ENCODE results near the gene UBP1. TPM values are rescaled to one million over a fixed set of nuclear protein-coding genes. Genes with fewer than 3 reads are reported as not detected.

Gene UBP1
- total RNA-seq, 1 donor from 2014 or later = 74.1 TPM

DNA sequence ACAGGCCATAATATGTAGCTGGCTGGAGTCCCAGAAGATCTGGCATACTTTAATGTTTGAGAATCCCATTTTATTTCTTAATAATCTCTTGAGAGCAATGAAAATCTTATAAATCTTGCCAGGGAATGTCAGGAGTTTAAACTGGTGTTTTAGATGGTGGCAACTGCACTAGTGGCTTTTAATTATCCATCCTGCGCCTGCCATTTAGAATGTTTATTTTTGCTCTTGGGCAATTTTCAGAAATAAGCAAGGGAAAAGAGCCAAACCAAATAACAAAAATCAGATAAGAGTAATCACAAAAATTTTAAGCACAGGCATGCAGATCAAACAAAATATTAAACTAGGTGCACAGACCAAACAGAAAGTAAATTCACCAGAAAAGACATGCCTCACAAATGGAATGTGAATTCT is 41.9 kb upstream of the UBP1 start:
- no peak overlapping the region for H2AFZ ChIP-seq (replicated peaks)
- Mint-ChIP-seq H3K9me3 (peaks cover 21% of the 10 kb centered on the region), H3K4me1 (no peaks in the 10 kb centered on the region), H3K27ac (no peak overlapping the region), H3K27me3 (ENCODE audit: insufficient read depth, low read depth) (no peaks in the 10 kb centered on the region), H3K4me3 (no peak overlapping the region), H3K36me3 (no peaks in the 10 kb centered on the region)
- H3K4me1 ChIP-seq = no peaks in the 10 kb centered on the region
- DNase-seq (ENCODE audit: low spot score) = no peak
- no peaks in the 10 kb centered on the region for H3K27me3 ChIP-seq
- H3K79me2 ChIP-seq (ENCODE audit: low read depth) = no peaks in the 10 kb centered on the region
- no peaks in the 10 kb centered on the region for H4K20me1 ChIP-seq (ENCODE audit: low read depth)
- H3K4me3 ChIP-seq = no peak overlapping the region
- TF ChIP-seq EZH2phosphoT487 (IDR thresholded peaks at IDR 0.05) (no peak), EZH2 (IDR thresholded peaks at IDR 0.05) (no peak)
- TF ChIP-seq, protein P1, sequence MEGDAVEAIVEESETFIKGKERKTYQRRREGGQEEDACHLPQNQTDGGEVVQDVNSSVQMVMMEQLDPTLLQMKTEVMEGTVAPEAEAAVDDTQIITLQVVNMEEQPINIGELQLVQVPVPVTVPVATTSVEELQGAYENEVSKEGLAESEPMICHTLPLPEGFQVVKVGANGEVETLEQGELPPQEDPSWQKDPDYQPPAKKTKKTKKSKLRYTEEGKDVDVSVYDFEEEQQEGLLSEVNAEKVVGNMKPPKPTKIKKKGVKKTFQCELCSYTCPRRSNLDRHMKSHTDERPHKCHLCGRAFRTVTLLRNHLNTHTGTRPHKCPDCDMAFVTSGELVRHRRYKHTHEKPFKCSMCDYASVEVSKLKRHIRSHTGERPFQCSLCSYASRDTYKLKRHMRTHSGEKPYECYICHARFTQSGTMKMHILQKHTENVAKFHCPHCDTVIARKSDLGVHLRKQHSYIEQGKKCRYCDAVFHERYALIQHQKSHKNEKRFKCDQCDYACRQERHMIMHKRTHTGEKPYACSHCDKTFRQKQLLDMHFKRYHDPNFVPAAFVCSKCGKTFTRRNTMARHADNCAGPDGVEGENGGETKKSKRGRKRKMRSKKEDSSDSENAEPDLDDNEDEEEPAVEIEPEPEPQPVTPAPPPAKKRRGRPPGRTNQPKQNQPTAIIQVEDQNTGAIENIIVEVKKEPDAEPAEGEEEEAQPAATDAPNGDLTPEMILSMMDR (IDR thresholded peaks at IDR 0.05) = no peak
- H3K9me3 ChIP-seq (ENCODE audit: low read depth) = peaks cover 15% of the 10 kb centered on the region
- H3K9ac ChIP-seq = no peak overlapping the region
- no peaks in the 10 kb centered on the region for H3F3A ChIP-seq (ENCODE audit: low read depth)
- H3K27ac ChIP-seq = no peak overlapping the region
- no peak overlapping the region for H3K4me2 ChIP-seq
- peaks cover 6% of the 10 kb centered on the region for H3K36me3 ChIP-seq

DNA sequence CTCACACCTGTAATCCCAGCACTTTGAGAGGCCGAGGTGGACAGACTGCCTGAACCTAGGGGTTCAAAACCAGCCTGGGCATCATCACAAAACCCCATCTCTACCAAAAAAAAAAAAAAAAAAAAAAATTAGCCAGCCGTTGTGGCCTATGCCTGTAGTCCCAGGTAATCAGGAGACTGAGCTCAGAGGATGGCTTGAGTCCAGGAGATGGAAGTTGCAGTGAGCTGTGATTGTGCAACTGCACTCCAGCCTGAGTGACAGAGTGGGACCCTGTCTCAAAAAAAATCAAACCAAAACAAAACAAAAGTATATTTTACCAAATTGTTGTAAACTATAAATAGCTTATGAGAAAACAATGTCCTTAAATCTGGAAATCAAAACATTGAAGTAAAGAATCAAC is 34.7 kb upstream of the UBP1 start:
- Mint-ChIP-seq H3K27ac (no peak overlapping the region), H3K9me3 (peaks cover 5% of the 10 kb centered on the region), H3K27me3 (ENCODE audit: insufficient read depth, low read depth) (no peaks in the 10 kb centered on the region), H3K4me3 (no peak overlapping the region), H3K36me3 (no peaks in the 10 kb centered on the region), H3K4me1 (no peaks in the 10 kb centered on the region)
- Histone ChIP-seq H3K9me3 (ENCODE audit: low read depth) (no peaks in the 10 kb centered on the region), H3K9ac (no peak overlapping the region), H3K4me1 (no peaks in the 10 kb centered on the region), H3K4me2 (no peak overlapping the region), H3K4me3 (no peak overlapping the region), H4K20me1 (ENCODE audit: low read depth) (no peaks in the 10 kb centered on the region), H3K79me2 (ENCODE audit: low read depth) (no peaks in the 10 kb centered on the region), H2AFZ (replicated peaks) (no peak overlapping the region), H3K27ac (no peak overlapping the region), H3K36me3 (no peaks in the 10 kb centered on the region), H3F3A (ENCODE audit: low read depth) (no peaks in the 10 kb centered on the region), H3K27me3 (no peaks in the 10 kb centered on the region)
- no peak for DNase-seq (ENCODE audit: low spot score)
- no peak for TF ChIP-seq EZH2phosphoT487 (IDR thresholded peaks at IDR 0.05)
- no peak for TF ChIP-seq EZH2 (IDR thresholded peaks at IDR 0.05)
- TF ChIP-seq, protein P1 (IDR thresholded peaks at IDR 0.05) = no peak

DNA sequence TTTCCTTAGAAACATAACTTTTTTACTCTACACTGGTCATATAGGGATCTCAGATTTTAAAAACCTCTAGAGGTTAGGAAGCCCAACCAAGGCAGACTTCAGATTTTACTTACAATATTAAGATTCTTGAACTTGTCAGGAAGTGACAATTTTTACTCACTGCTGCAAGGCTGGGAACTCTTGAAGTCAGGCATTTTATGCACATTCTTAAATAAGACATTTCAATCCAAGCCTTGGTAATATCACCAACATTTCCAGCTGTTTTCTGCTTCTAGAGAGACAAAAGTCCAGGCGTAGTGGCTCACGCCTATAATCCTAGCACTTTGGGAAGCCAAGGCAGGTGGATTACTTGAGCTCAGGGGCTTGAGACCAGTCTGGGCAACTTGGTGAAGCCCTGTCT is 33.6 kb upstream of the UBP1 start:
- no peaks in the 10 kb centered on the region for H4K20me1 ChIP-seq (ENCODE audit: low read depth)
- Mint-ChIP-seq H3K9me3 (peaks cover 1% of the 10 kb centered on the region), H3K36me3 (no peaks in the 10 kb centered on the region), H3K4me1 (no peaks in the 10 kb centered on the region), H3K4me3 (no peak overlapping the region), H3K27me3 (ENCODE audit: insufficient read depth, low read depth) (no peaks in the 10 kb centered on the region), H3K27ac (no peak overlapping the region)
- H3K4me3 ChIP-seq = no peak overlapping the region
- H3K4me1 ChIP-seq = no peaks in the 10 kb centered on the region
- no peak overlapping the region for H3K27ac ChIP-seq
- no peaks in the 10 kb centered on the region for H3K79me2 ChIP-seq (ENCODE audit: low read depth)
- no peaks in the 10 kb centered on the region for H3F3A ChIP-seq (ENCODE audit: low read depth)
- no peak overlapping the region for H3K9ac ChIP-seq
- no peak overlapping the region for H3K4me2 ChIP-seq
- TF ChIP-seq EZH2 (IDR thresholded peaks at IDR 0.05) (no peak), EZH2phosphoT487 (IDR thresholded peaks at IDR 0.05) (no peak)
- TF ChIP-seq, protein P1 (IDR thresholded peaks at IDR 0.05) = no peak
- no peaks in the 10 kb centered on the region for H3K9me3 ChIP-seq (ENCODE audit: low read depth)
- no peak overlapping the region for H2AFZ ChIP-seq (replicated peaks)
- no peaks in the 10 kb centered on the region for H3K27me3 ChIP-seq
- no peak for DNase-seq (ENCODE audit: low spot score)
- no peaks in the 10 kb centered on the region for H3K36me3 ChIP-seq
